Ecto neural progenitor cell (in vitro differentiated cells): ENCODE results near the gene CALU.

Source experiments
- DNase-seq: peaks from one replicate; pipeline ENCODE4 v3.0.0-alpha.2; 2018; ENCODE audit warnings: low spot score

Gene CALU

DNA sequence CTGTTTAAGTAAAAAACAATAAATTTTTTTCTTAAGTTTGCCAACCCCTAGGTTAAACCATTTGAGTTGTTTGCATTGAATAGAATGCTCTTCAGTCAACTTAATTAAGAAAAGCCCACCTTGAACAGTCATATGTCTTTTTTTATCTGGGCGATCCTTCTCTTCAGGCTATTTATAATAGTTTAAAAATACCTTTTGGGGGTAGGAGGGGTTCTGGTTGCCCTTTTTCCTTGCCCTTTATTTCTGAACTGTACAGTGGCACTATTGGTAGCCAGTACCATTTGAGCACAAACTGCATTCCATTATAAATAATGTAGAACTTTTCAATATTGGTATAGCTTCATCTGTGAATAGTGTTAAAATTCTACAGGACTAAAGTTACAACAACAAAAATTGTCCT, 13.1 kb downstream of the CALU start:
- DNase-seq = no peak

DNA sequence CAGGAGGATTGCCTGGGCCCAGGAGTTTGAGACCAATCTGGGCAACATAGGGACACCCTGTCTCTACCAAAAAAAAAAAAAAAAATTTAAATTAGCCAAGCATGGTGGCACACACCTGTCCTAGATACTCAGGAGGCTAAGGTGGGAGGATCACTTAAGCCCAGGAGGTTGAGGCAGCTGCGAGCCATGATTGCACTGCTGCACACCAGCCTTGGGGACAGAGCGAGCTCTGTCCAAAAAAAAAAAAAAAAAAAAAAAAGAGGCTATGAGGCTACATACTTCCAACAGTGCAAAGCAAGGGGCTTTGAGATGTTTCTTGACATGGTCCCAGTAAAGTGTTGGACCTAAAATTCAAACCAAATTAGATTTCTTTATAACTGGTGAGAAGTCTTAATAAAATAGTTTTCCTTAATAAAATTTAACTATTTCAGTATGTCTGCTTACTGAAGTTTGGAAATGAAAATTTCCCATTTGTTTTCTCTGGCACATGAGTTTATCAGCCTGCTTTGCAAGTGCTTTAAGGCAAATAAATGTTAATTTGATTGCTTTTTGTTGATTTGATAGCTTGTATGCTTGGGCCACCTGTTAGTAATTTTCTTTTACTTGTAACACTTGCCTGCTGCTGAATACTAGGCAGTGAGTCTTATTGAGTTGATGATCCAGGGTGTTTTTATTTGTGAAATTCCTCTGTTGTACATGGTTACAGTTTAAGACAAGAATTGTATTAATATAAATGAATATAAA, 16.1 kb downstream of the CALU start:
- DNase-seq = no peak

- no peak for DNase-seq
Observed at GRCh38 chr7:128755819-128756476, 16.8 kb downstream of the CALU start.

DNA sequence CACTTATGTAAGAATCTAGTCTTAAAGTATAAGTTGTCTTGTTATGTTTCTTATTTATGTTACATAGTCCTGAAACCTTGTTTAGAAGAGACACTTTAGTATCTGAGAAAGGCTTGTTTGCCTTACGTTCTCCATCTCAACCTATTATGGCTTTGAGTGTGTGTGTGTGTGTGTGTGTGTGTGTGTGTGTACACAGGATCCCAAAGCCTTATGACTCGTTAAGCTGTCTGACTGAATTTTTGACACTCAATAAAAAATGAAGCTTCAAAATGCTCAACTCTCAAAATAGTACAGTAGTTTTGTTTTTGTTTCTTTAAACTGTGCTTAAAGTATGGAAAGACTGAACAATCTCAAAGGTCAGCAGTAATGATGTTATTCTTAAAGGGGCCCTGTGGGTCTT, 18.0 kb downstream of the CALU start:
- no peak for DNase-seq

DNA sequence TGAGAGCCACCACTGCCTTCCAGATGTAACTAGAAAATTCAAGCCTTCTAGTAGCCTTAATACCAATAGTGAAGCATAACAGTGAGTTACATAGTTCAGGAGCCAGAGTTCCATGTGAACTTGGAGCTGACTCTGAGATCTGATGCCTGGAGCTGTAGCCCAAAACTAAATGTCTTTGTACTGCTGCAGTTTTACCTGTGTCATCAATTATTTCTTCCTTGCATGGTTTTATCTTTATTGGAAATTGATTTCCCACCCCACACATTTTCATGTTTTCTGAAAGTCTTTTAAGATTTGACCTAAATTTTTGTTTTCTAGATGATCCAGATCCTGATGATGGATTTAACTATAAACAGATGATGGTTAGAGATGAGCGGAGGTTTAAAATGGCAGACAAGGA, 19.4 kb downstream of the CALU start:
- no peak for DNase-seq

DNA sequence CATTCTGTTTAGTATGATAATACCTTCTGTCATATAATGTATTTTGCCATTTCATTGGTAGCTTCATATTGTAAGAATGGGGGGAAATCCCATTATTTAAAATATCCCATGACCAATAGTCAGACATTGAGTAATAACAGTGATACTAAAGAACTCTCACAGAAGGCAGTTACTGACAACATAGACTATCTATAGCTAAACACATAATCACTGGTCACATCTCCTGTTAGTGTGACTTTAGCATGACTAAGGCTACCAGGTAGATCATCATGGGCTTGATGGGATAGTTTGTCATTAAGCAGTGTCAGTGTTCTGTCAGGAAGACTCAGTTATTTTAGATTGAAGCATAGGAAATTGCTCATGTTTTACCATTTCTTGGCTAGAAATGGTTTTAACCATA, 20.1 kb downstream of the CALU start:
- no peak for DNase-seq

- DNase-seq = no peak
Observed at GRCh38 chr7:128763541-128763940, 24.4 kb downstream of the CALU start.

DNA sequence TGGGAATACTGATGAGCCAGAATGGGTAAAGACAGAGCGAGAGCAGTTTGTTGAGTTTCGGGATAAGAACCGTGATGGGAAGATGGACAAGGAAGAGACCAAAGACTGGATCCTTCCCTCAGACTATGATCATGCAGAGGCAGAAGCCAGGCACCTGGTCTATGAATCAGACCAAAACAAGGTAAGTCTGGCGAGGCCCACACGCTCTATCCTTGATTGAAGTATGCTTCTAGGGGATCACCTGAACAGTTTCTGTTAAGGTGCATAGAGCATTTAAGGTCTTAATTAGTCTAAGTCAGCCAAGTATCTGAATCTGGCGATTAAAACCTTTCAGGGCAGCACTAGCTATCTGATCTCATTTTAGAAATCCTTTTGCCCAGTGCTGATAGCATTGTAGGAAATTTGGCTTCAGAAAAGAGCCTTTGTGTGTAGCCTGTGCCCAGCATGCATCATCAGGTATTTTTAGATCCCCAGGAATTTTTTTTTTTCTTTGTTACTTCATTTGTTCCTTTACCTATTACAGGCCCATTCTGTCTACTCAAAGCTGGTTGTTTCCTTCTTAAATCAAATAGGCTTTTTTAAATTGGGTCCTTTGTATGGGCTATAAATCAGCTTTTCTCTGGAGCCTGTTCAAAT, 28.4 kb downstream of the CALU start:
- no peak for DNase-seq

DNA sequence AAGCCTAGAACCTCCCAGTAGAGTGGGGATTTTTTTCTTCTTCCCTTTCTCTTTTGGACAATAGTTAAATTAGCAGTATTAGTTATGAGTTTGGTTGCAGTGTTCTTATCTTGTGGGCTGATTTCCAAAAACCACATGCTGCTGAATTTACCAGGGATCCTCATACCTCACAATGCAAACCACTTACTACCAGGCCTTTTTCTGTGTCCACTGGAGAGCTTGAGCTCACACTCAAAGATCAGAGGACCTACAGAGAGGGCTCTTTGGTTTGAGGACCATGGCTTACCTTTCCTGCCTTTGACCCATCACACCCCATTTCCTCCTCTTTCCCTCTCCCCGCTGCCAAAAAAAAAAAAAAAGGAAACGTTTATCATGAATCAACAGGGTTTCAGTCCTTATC, 31.1 kb downstream of the CALU start:
- no peak for DNase-seq

DNA sequence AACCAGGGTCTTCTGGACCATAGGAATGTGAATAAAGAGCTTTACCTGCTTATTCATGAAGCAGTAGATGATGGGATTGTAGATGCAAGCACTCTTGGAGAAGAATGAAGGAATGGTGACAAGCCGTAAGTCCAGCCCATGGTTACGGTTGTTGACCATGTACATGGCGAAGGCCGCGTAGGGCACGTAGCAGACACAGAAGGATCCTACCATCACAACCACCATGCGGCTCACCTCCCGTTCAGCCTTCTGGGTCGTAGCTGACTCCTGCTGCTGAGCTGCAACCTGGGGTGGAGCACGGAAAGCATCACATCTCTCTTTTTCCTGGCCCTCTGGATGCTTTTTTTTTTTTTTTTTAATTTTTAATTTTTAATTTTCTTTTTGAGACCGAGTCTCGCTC, 34.4 kb downstream of the CALU start:
- no peak for DNase-seq

- no peak for DNase-seq
Observed at GRCh38 chr7:128774029-128774689, 35.0 kb downstream of the CALU start.

GRCh38 chr7:128774921-128775320, 35.8 kb downstream of the CALU start:
- no peak for DNase-seq

DNA sequence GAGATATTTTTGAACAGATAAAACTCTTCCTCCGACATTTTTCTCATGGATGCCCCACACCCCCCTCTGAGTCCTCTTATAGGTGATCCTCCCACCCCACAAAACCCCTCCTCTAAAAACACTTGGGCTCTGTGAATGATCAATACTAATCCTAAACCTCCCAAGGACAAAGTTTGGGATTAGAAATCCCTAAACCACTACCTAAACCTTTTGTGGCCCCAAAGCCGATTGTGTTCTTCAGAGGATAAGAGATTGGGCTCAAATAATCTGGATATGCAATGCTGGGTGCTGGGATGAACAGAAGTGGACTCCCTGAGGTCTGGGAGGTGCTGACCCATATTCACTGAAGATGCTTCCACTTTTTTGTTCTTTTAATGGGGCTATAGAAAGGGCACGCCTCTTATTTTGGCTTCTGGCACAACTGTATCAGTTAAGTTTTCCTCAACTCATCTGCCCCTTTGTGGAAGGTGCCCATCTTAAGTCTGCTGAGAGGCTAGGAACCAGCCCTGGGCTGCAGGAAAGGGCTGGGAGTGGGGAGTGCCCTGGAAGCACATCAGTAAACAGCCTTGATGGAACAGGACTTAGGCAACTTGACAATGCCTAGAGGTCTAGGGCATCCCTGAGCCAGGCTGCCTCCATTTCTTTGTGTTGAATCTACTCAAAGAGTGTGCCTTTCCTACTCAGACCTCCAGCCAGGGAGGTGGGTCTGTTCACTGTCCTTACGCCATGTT, 36.8 kb downstream of the CALU start, which contains the start of gene OPN1SW:
Gene OPN1SW, minus strand, starts transcription at position 51 of the 731 bp plus-strand sequence. Its CDS starts 13 bp downstream, at position 38.
- no peak for DNase-seq

DNA sequence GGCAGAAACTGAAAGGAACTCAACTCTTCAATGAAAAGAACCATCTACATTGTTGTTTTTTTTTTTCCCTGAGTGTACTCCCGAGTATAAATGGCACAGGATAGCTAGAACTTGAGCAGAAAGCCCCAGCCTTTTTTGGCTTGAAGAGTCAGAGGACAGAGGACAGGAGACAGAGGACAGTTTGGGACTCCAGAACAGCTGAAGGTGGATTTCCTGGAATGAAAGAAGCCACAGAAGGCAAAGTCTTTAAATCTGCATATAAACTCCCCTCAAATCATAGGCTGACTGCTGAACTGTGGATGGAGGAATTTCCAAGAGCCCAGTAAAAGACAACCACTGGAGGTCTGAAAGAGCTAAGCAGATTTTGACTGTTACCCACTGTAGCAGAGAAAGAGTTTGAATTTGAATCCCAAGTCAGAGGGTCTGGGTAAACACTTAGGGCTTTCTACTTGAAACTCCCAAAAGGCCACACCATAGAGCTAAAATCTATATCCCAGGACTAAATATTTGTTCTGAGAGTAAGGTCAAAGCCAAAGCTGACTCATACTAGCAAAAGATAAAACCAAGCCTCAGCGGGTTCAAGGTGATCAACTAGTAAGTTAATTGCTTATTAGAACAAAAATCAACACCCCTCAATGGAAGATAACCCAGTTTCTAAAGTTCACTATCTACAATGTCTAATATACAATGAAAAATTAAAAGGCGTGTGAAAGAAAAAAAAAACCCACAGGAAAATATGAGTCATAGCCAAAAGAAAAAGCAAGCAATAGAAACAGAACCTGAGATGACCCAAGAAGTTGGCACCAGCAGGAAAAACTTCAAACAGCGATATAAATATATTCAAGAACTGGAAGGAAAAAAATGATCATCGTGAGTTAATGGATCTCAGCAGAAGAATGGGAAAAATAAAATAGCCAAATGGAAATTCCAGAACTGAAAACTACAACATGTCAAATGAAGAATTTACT, 38.3 kb downstream of the CALU start:
- no peak for DNase-seq

DNA sequence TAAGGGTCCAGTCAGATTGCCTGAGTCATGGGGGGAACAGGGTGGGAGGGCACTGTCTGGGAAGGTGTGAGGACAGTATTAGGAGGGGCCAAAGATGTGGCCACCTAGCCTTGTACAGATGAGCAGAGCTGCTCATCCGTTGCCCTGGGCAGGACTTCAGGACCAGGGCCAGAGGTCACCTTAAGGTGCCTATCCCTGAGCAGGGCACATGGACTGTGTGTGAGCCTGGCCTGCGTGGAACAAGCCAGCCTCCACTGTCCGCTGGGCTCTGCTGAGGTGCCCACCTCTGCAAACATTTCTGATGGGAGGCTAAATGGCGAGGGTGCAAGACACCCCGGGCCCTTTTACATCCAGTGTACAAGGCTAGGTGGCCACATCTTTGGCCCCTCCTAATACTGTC, 39.8 kb downstream of the CALU start:
- DNase-seq = no peak

- no peak for DNase-seq
Observed at GRCh38 chr7:128781126-128781525, 42.0 kb downstream of the CALU start.

DNA sequence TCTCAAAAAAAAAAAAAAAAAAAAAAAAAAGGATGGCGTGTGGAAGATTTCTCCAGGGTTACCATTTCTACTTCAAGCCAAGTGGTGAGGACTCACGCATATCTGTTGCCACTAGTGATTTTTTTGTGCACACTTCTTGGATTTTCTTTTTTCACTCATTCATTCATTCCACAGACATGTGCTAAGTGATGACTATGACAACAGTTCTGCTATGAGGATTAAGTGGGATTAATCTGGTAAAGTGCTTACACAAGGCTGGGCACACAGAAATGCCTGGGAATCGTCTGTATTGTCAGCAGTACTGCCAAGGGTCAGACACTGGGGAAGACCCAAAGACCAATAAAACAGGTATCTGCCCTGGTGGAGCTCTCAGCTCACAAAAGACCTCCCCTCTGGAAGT, 42.7 kb downstream of the CALU start:
- DNase-seq = no peak

DNA sequence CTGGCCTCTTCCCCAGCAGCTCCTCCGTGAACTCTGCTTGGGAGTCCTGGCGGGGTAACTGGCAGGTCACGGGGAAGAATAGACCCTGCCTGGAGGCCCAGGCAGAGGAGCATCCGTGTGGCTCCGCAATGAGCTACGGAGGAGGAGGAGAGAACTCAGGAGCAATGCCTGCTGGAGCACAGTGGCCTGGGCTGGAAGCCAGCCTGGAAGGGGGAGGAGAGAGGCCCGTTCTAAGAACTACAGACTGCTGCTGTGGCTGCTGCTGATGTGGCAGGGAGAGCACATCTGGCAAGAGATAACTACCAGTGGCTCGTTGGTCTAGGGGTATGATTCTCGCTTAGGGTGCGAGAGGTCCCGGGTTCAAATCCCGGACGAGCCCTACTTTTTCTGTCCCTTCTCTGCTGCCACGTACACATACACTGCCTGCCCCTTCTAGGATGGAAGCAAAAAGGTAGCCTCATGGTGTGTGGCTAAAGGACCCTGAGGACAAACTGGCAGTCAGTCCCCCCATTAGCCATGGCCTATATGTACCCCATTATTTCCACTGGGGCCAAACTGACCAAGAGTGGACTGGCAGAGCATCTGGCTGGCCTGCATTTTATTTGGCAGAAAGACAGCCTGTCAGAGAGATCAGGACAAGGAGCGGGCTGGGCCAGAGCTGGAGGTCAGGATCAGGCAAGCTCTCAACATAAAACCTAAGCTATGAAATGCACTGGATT, 44.1 kb downstream of the CALU start:
- peak; percentile 87 for DNase-seq

- DNase-seq = no peak
Observed at GRCh38 chr7:128785738-128786137, 46.6 kb downstream of the CALU start.
